ENCODE results near the gene HCAR3.
A peak's percentile ranks its signal among the peaks of the same experiment; 100 is the strongest.
"Not testable (repeated sequence)": the region's sequence is repeated elsewhere in the genome, so short reads cannot be mapped to it uniquely, and the experiment has no call there.

Gene HCAR3

DNA sequence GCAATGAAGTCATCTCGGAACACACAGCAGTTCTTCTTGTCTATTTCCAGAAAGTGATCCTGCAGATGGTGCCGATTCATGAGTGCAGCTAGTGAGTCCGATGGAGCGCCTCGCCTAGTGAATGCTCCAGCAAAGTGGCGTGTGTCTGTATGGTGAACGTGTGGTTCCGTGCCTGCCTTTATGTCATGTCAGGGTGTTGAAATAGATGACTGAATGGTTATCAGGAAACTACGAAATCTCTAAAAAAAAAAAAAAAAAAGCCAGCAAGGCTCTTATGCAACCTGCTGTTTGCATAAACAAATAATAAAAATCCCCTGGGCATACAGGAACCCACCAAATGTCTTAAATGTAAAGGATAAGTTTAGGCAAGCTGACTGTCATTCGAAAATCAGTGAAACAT, at the start of gene HCAR3:
HCAR3 (minus strand) TSS at position 154 of the 400 bp plus-strand sequence; CDS start at position 80, 74 bp downstream.
- not testable (repeated sequence) for DNase-seq (ENCODE audit: low read depth in 2 of 2); H3K4me3 ChIP-seq (replicated peaks in 1 of 2; ENCODE audit: low read depth in 2 of 2, low read length in 2 of 2)

GRCh38 chr12:122757568-122757967, 41.0 kb upstream of the HCAR3 start:
- no peak for DNase-seq (ENCODE audit: low read depth in 2 of 2)
- H3K4me3 ChIP-seq (replicated peaks in 1 of 2; ENCODE audit: low read depth in 2 of 2, low read length in 2 of 2), result no peak overlapping the region
- TF ChIP-seq, protein P1, sequence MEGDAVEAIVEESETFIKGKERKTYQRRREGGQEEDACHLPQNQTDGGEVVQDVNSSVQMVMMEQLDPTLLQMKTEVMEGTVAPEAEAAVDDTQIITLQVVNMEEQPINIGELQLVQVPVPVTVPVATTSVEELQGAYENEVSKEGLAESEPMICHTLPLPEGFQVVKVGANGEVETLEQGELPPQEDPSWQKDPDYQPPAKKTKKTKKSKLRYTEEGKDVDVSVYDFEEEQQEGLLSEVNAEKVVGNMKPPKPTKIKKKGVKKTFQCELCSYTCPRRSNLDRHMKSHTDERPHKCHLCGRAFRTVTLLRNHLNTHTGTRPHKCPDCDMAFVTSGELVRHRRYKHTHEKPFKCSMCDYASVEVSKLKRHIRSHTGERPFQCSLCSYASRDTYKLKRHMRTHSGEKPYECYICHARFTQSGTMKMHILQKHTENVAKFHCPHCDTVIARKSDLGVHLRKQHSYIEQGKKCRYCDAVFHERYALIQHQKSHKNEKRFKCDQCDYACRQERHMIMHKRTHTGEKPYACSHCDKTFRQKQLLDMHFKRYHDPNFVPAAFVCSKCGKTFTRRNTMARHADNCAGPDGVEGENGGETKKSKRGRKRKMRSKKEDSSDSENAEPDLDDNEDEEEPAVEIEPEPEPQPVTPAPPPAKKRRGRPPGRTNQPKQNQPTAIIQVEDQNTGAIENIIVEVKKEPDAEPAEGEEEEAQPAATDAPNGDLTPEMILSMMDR (IDR thresholded peaks at IDR 0.05; ENCODE audit: low read depth, low read length), result no peak

DNA sequence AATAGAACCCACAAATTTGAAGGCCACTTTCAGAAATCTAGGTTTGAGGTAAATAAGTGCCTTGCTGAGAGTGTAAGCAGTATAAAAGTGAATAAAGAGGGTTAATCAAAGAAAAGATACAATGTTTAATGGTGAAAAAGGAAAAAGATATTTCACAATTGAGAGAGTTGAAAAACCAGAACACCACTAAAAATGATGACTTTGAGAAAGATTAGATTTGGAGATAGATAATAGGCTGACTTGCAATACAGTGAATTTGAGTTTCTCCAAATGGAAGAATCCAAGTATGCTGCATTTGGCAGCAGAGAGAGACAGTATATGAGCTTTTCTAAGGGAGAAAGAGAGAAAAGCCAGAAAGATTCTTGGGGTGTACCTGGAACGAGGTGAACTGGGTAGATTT, 38.2 kb upstream of the HCAR3 start:
- H3K4me3 ChIP-seq (replicated peaks in 1 of 2; ENCODE audit: low read depth in 2 of 2, low read length in 2 of 2), result no peak overlapping the region
- TF ChIP-seq, protein P1 (IDR thresholded peaks at IDR 0.05; ENCODE audit: low read depth, low read length), result no peak

DNA sequence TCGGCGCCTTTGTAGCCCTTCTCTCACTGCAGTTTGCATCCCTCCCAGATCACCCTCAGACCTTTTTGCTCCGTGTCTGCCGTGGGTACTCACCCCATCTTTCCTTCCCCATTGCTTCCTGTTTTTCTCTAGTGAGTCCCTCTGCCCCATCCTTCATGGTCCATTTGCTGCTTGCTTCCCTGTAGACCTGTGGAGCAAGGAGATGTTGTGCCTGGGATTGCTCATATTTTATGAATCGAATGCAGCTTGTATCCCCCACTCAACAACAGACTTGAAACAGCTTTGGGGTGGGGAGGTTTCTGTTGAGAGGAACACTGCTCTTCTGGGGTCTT, 36.7 kb upstream of the HCAR3 start:
- H3K4me3 ChIP-seq (replicated peaks in 1 of 2; ENCODE audit: low read depth in 2 of 2, low read length in 2 of 2), result peak overlapping the region; percentile 88 to 93
- TF ChIP-seq, protein P1 (IDR thresholded peaks at IDR 0.05; ENCODE audit: low read depth, low read length), result no peak
- DNase-seq (ENCODE audit: low read depth in 2 of 2), result peak in 1 of 2 donors; percentile 18

More for the DNA sequence above, 38.2 kb upstream of the HCAR3 start:
- no peak for DNase-seq (ENCODE audit: low read depth in 2 of 2)

- H3K4me3 ChIP-seq (replicated peaks in 1 of 2; ENCODE audit: low read depth in 2 of 2, low read length in 2 of 2), result peak within 1 kb of the TSS; percentile 88 to 93
- TF ChIP-seq, protein P1 (IDR thresholded peaks at IDR 0.05; ENCODE audit: low read depth, low read length), result peak; percentile 81
- peak; percentile 97 to 99 for DNase-seq (ENCODE audit: low read depth in 2 of 2)
Measured at GRCh38 chr12:122752464-122753318, 36.1 kb upstream of the HCAR3 start, which contains the start of gene DENR. Gene DENR, plus strand, starts transcription at chr12:122752824. Its CDS starts 878 bp downstream, at chr12:122753702.

DNA sequence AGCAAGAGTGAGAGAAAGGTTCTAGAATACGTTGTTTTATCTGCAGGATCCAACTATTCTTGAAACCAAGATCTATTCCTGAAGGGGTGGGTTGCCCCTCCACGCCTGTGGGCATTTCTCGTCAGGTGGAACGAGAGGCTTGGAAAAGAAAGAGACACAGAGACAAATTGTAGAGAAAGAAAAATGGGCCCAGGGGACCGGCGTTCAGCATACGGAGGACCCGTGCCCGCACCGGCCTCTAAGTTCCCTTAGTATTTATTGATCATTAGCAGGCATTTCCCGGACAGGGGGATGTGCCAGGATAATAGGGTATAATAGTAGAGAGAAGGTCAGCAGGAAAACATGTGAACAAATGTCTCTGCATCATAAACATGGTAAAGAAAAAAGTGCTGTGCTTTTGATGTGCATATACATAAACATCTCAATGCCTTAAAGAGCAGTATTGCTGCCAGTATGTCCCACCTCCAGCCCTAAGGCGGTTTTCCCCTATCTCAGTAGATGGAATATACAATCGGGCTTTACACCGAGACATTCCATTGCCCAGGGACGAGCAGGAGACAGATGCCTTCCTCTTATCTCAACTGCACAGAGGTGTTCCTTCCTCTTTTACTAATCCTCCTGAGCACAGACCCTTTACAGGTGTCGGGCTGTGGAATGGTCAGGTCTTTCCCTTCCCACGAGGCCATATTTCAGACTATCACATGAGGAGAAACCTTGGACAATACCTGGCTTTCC, 34.3 kb upstream of the HCAR3 start:
- DNase-seq (ENCODE audit: low read depth in 2 of 2); H3K4me3 ChIP-seq (replicated peaks in 1 of 2; ENCODE audit: low read depth in 2 of 2, low read length in 2 of 2): not testable (repeated sequence)

DNA sequence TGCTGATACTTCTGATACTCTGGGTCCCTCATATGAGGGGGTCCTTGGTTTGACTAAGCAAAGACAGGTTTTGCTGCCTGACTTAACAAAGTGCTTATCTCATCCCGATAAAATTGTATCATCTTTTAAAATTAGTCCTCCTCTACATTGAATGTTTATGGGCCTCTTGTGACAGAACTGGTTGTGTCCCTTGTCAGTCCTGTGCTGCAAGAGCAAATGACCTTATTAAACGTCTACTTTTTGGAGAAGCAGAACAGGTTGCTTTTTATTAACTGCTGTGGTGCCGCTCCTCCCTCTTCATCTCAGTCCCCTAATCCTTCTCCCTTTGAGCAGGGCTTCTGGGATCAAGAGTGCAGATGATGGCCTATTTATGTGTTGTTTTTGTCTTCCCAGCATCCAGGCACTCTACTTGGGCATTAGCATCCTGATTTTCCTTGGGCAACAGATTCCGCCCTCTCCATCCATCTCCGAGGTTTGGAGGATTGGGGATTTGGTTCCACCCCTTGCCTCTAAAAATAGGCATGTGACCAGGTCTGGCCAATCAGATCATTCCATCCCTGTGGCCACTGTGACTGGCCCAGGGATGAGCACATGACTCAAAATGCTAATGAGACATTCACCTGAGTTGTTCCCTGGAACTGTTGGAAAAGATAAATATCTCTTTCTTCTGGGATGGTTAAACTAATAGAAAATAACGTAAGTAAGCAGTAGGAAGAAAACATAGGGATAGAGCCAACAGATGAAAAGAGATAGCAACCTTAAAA, 33.1 kb upstream of the HCAR3 start:
- H3K4me3 ChIP-seq (replicated peaks in 1 of 2; ENCODE audit: low read depth in 2 of 2, low read length in 2 of 2), result no peak overlapping the region
- TF ChIP-seq, protein P1 (IDR thresholded peaks at IDR 0.05; ENCODE audit: low read depth, low read length), result no peak
- DNase-seq (ENCODE audit: low read depth in 2 of 2), result peak in 1 of 2 donors; percentile 9
